GM23248 (cell line): Measurements from ENCODE around the gene PMVK. TPM values are rescaled to one million over a fixed set of nuclear protein-coding genes. Genes with fewer than 3 reads are reported as not detected.

ENCODE experiments used
- DNase-seq: peaks from one replicate; pipeline ENCODE4 v3.0.0-alpha.2; 2015
- H2AFZ ChIP-seq: fragments of 200-600 bp; sonication (generic); 2 replicates; pipeline ENCODE4 v1.6.1; 2016; ENCODE audit warnings: antibody characterized with exemption
- H3F3A ChIP-seq: fragments of 200-600 bp; sonication (generic); 2 replicates; pipeline ENCODE4 v1.6.1; 2016; ENCODE audit warnings: mild to moderate bottlenecking, antibody characterized with exemption, mixed run types; ENCODE audit not compliant: insufficient read depth
- H3K27ac ChIP-seq: fragments of 200-600 bp; sonication (generic); 2 replicates; pipeline ENCODE4 v1.5.1; 2016; ENCODE audit warnings: mild to moderate bottlenecking
- H3K27me3 ChIP-seq: fragments of 200-600 bp; sonication (generic); replicated peaks from 2 replicates; pipeline ENCODE4 v1.6.1; 2016; ENCODE audit warnings: mild to moderate bottlenecking; ENCODE audit not compliant: insufficient read depth
- H3K36me3 ChIP-seq: fragments of 200-600 bp; sonication (generic); 2 replicates; pipeline ENCODE4 v1.6.1; 2016; ENCODE audit warnings: low read depth, mild to moderate bottlenecking
- H3K4me1 ChIP-seq: fragments of 200-600 bp; sonication (generic); 2 replicates; pipeline ENCODE4 v1.6.1; 2016; ENCODE audit warnings: mild to moderate bottlenecking; ENCODE audit not compliant: insufficient read depth
- H3K4me2 ChIP-seq: fragments of 200-600 bp; sonication (generic); one replicate; pipeline ENCODE4 v1.6.1; 2016; ENCODE audit warnings: mild to moderate bottlenecking; ENCODE audit not compliant: unreplicated experiment
- H3K4me3 ChIP-seq: fragments of 200-600 bp; sonication (generic); 2 replicates; pipeline ENCODE4 v1.5.1; 2016; ENCODE audit warnings: mild to moderate bottlenecking
- H3K79me2 ChIP-seq: fragments of 200-600 bp; sonication (generic); 2 replicates; pipeline ENCODE4 v1.6.1; 2016; ENCODE audit warnings: mild to moderate bottlenecking; ENCODE audit not compliant: insufficient read depth
- H3K9ac ChIP-seq: fragments of 200-600 bp; sonication (generic); 2 replicates; pipeline ENCODE4 v1.6.1; 2016; ENCODE audit warnings: mild to moderate bottlenecking
- H3K9me2 ChIP-seq: fragments of 200-600 bp; sonication (generic); 2 replicates; pipeline ENCODE4 v1.6.1; 2016; ENCODE audit warnings: mixed run types, mild to moderate bottlenecking, moderate library complexity; ENCODE audit not compliant: insufficient read depth
- H3K9me3 ChIP-seq: fragments of 200-600 bp; sonication (generic); one replicate; pipeline ENCODE4 v1.6.1; 2017; ENCODE audit warnings: low read depth
- H4K20me1 ChIP-seq: fragments of 200-600 bp; sonication (generic); 2 replicates; pipeline ENCODE4 v1.6.0; 2016; ENCODE audit not compliant: insufficient read depth
- EZH2 ChIP-seq: fragments of 200-600 bp; sonication (generic); IDR thresholded peaks from 2 replicates; pipeline ENCODE4 v1.6.1; 2018; ENCODE audit warnings: antibody characterized with exemption, mild to moderate bottlenecking; ENCODE audit not compliant: insufficient read depth, poor library complexity, severe bottlenecking
- EZH2phosphoT487 ChIP-seq: fragments of 200-600 bp; sonication (generic); IDR thresholded peaks from 2 replicates; pipeline ENCODE4 v1.6.1; 2018; ENCODE audit warnings: antibody characterized with exemption, moderate library complexity, mild to moderate bottlenecking, low read depth; ENCODE audit not compliant: insufficient read depth
- WGBS, 2 experiments: methylation state at CpG; one replicate each; pipeline ENCODE4 v1.1.6; 2015 to 2017; ENCODE audit warnings: low lambda C conversion rate in 2 of 2, low coverage in 1 of 2; ENCODE audit errors: missing lambda C conversion rate in 2 of 2; 5-methylcytosine and 5-hydroxymethylcytosine counted together
- in situ Hi-C: fragments of 300-500 bp; cut with MboI; formaldehyde crosslinking; loops from 2 replicates; pipeline ENCODE4 v1.15.0; 2020
- polyA plus RNA-seq: library from polyadenylated mRNA; unstranded; fragments of >200 nt; fragmentation: Nextera tagmentation; extraction: Ambion mirVana; gene quantifications from 2 replicates; pipeline ENCODE4 v1.2.1, GENCODE V29; 2016
- total RNA-seq: library from RNA; depleted of rRNA; stranded (reverse); fragments of >200 nt; shearing (Covaris generic); gene quantifications from 2 replicates; pipeline ENCODE4 v1.2.3, GENCODE V29; 2014

Gene PMVK
- total and polyA plus RNA-seq, 2 experiments from 2014 or later = 6.4 to 36.6 TPM

- H3K4me2 ChIP-seq = peak within 1 kb of the TSS; percentile 97
- peak; percentile 100 for DNase-seq
- no peaks in the 10 kb centered on the region for H3K36me3 ChIP-seq
- H3K4me1 ChIP-seq = peaks cover 30% of the 10 kb centered on the region
- in situ Hi-C loops = no loop called here
- peak within 1 kb of the TSS; percentile 83 for H2AFZ ChIP-seq
- no peaks in the 10 kb centered on the region for H4K20me1 ChIP-seq
- WGBS, 2 experiments = 1% methylated on average over 46 to 47 of the region's 47 CpGs
- no peaks in the 10 kb centered on the region for H3K9me2 ChIP-seq
- peak within 1 kb of the TSS; percentile 82 for H3K4me3 ChIP-seq
- peak within 1 kb of the TSS; percentile 99 for H3K27ac ChIP-seq
- peak within 1 kb of the TSS; percentile 98 for H3K9ac ChIP-seq
- no peaks in the 10 kb centered on the region for H3K27me3 ChIP-seq
- H3F3A ChIP-seq = peaks cover 48% of the 10 kb centered on the region
- no peak for TF ChIP-seq EZH2phosphoT487
- no peak for TF ChIP-seq EZH2
- peaks cover 49% of the 10 kb centered on the region for H3K79me2 ChIP-seq
- H3K9me3 ChIP-seq = no peaks in the 10 kb centered on the region
These were observed 37.7 kb upstream of the PMVK start, which contains the start of gene CKS1B for GRCh38 chr1:154974102-154974807. Gene CKS1B, plus strand, starts transcription at chr1:154974681. Its CDS starts 65 bp downstream, at chr1:154974746.

- Histone ChIP-seq H3K27ac (peak overlapping the region; percentile 99), H4K20me1 (no peaks in the 10 kb centered on the region), H3F3A (peaks cover 48% of the 10 kb centered on the region), H3K9me3 (no peaks in the 10 kb centered on the region), H3K27me3 (no peaks in the 10 kb centered on the region), H3K4me1 (peaks cover 38% of the 10 kb centered on the region), H3K4me3 (peak overlapping the region; percentile 82), H3K9ac (peak overlapping the region; percentile 98), H3K9me2 (no peaks in the 10 kb centered on the region), H2AFZ (no peak overlapping the region), H3K36me3 (no peaks in the 10 kb centered on the region), H3K79me2 (peaks cover 53% of the 10 kb centered on the region), H3K4me2 (peak overlapping the region; percentile 96)
- no peak for TF ChIP-seq EZH2phosphoT487
- TF ChIP-seq EZH2 = no peak
- in situ Hi-C loops = no loop called here
- WGBS, 2 experiments = 5% methylated on average over 36 to 37 of the region's 37 CpGs
- DNase-seq = peak; percentile 97
These were observed 37.0 kb upstream of the PMVK start for GRCh38 chr1:154973344-154974101.

GRCh38 chr1:154972517-154973343 lies 36.2 kb upstream of the PMVK start:
- TF ChIP-seq EZH2 (no peak), EZH2phosphoT487 (no peak)
- peak overlapping the region; percentile 98 for H3K9ac ChIP-seq
- peak overlapping the region; percentile 96 for H3K4me2 ChIP-seq
- peak overlapping the region; percentile 82 for H3K4me3 ChIP-seq
- peaks cover 5% of the 10 kb centered on the region; the same call in 1 of the 2 replicates for H3K36me3 ChIP-seq
- no peaks in the 10 kb centered on the region for H3K27me3 ChIP-seq
- no peaks in the 10 kb centered on the region for H3K9me2 ChIP-seq
- in situ Hi-C loops = no loop called here
- 6 to 8% methylated on average over 17 to 18 of the region's 18 CpGs for WGBS, 2 experiments
- peak overlapping the region; percentile 99 for H3K27ac ChIP-seq
- peaks cover 48% of the 10 kb centered on the region for H3F3A ChIP-seq
- H3K4me1 ChIP-seq = peaks cover 41% of the 10 kb centered on the region
- 0 out of 2 replicates have a peak overlapping the region, but pooled peaks have one; percentile 1 for H2AFZ ChIP-seq
- DNase-seq = peak; percentile 91
- H4K20me1 ChIP-seq = no peaks in the 10 kb centered on the region
- no peaks in the 10 kb centered on the region for H3K9me3 ChIP-seq
- H3K79me2 ChIP-seq = peaks cover 53% of the 10 kb centered on the region

- Histone ChIP-seq H3K27me3 (no peaks in the 10 kb centered on the region), H3K4me3 (peak overlapping the region; percentile 82), H4K20me1 (no peaks in the 10 kb centered on the region), H3K36me3 (peaks cover 5% of the 10 kb centered on the region; the same call in 1 of the 2 replicates), H3K79me2 (peaks cover 53% of the 10 kb centered on the region), H3F3A (peaks cover 52% of the 10 kb centered on the region), H2AFZ (no peak overlapping the region), H3K9me3 (no peaks in the 10 kb centered on the region), H3K27ac (peak overlapping the region; percentile 99), H3K4me1 (peaks cover 41% of the 10 kb centered on the region), H3K9me2 (no peaks in the 10 kb centered on the region), H3K9ac (peak overlapping the region; percentile 98), H3K4me2 (peak overlapping the region; percentile 96)
- 57 to 65% methylated on average over 3 of the region's 3 CpGs for WGBS, 2 experiments
- DNase-seq = no peak
- TF ChIP-seq EZH2 = no peak
- TF ChIP-seq EZH2phosphoT487 = no peak
- in situ Hi-C loops = no loop called here
These were observed 35.6 kb upstream of the PMVK start for GRCh38 chr1:154972213-154972516.
